GM12891 (cell line): ENCODE results near the gene OR4D2.

Experiments used
- PAX5 ChIP-seq: IDR thresholded peaks from 2 replicates; pipeline ENCODE4 v1.6.1; 2011; ENCODE audit warnings: low read length, moderate library complexity, mild to moderate bottlenecking; ENCODE audit not compliant: insufficient read depth, severe bottlenecking
- POLR2A ChIP-seq: IDR thresholded peaks from 2 replicates; pipeline ENCODE4 v1.6.1; 2011; ENCODE audit warnings: low read depth, low read length, control low read depth
- POLR2AphosphoS5 ChIP-seq: IDR thresholded peaks from 2 replicates; pipeline ENCODE4 v1.6.1; 2011; ENCODE audit warnings: low read depth, low read length, control low read depth
- POU2F2 ChIP-seq: IDR thresholded peaks from 2 replicates; pipeline ENCODE4 v1.6.1; 2011; ENCODE audit warnings: low read depth, mild to moderate bottlenecking, control low read depth, low read length, moderate library complexity
- SPI1 ChIP-seq: IDR thresholded peaks from 2 replicates; pipeline ENCODE4 v1.6.1; 2011; ENCODE audit warnings: low read depth, low read length, control low read depth
- TAF1 ChIP-seq: IDR thresholded peaks from 2 replicates; pipeline ENCODE4 v1.6.1; 2011; ENCODE audit warnings: low read depth, low read length, control low read depth

- TF ChIP-seq POLR2AphosphoS5, result no peak
- TF ChIP-seq POLR2A, result no peak
- no peak for TF ChIP-seq PAX5
- no peak for TF ChIP-seq SPI1
- no peak for TF ChIP-seq TAF1
- no peak for TF ChIP-seq POU2F2
Observed at GRCh38 chr17:58136669-58137279, 30.0 kb upstream of the OR4D2 start.
